ENCODE measurements around the gene CENPP. TPM values are rescaled to one million over a fixed set of nuclear protein-coding genes. Genes with fewer than 3 reads are reported as not detected.

Gene CENPP
- total RNA-seq, 1 donor from 2014 or later, result 1.3 TPM

GRCh38 chr9:92300936-92301335, 24.8 kb upstream of the CENPP start:
- TF ChIP-seq CTCF (IDR thresholded peaks at IDR 0.05; ENCODE audit: insufficient read depth, low read length, severe bottlenecking), result no peak
- H3K36me3 ChIP-seq (ENCODE audit: control insufficient read depth, insufficient read depth, low read length), result peaks cover 9% of the 10 kb centered on the region
- no peak for DNase-seq (ENCODE audit: low read depth)
- no peak overlapping the region for H3K4me3 ChIP-seq (ENCODE audit: low read depth, low read length)
- no peaks in the 10 kb centered on the region for H3K27me3 ChIP-seq (ENCODE audit: control insufficient read depth, insufficient read depth, low read length)
- FAIRE-seq, result no peak

- no peak for DNase-seq (ENCODE audit: low read depth)
- TF ChIP-seq CTCF (IDR thresholded peaks at IDR 0.05; ENCODE audit: insufficient read depth, low read length, severe bottlenecking), result no peak
- H3K4me3 ChIP-seq (ENCODE audit: low read depth, low read length), result no peak overlapping the region
- no peaks in the 10 kb centered on the region for H3K27me3 ChIP-seq (ENCODE audit: control insufficient read depth, insufficient read depth, low read length)
- H3K36me3 ChIP-seq (ENCODE audit: control insufficient read depth, insufficient read depth, low read length), result peaks cover 10% of the 10 kb centered on the region
- FAIRE-seq, result no peak
Measured at GRCh38 chr9:92308893-92309292, 16.9 kb upstream of the CENPP start.

GRCh38 chr9:92310562-92310961, 15.2 kb upstream of the CENPP start:
- Histone ChIP-seq H3K27me3 (ENCODE audit: control insufficient read depth, insufficient read depth, low read length) (no peaks in the 10 kb centered on the region), H3K4me3 (ENCODE audit: low read depth, low read length) (no peak overlapping the region), H3K36me3 (ENCODE audit: control insufficient read depth, insufficient read depth, low read length) (peaks cover 7% of the 10 kb centered on the region)
- no peak for TF ChIP-seq CTCF (IDR thresholded peaks at IDR 0.05; ENCODE audit: insufficient read depth, low read length, severe bottlenecking)
- no peak for FAIRE-seq
- DNase-seq (ENCODE audit: low read depth), result no peak

GRCh38 chr9:92312887-92313623, 12.7 kb upstream of the CENPP start:
- DNase-seq (ENCODE audit: low read depth), result peak; percentile 81
- no peak for FAIRE-seq
- Histone ChIP-seq H3K27me3 (ENCODE audit: control insufficient read depth, insufficient read depth, low read length) (no peaks in the 10 kb centered on the region), H3K4me3 (ENCODE audit: low read depth, low read length) (no peak overlapping the region), H3K36me3 (ENCODE audit: control insufficient read depth, insufficient read depth, low read length) (peaks cover 10% of the 10 kb centered on the region)
- no peak for TF ChIP-seq CTCF (IDR thresholded peaks at IDR 0.05; ENCODE audit: insufficient read depth, low read length, severe bottlenecking)

- no peak for TF ChIP-seq CTCF (IDR thresholded peaks at IDR 0.05; ENCODE audit: insufficient read depth, low read length, severe bottlenecking)
- Histone ChIP-seq H3K27me3 (ENCODE audit: control insufficient read depth, insufficient read depth, low read length) (no peaks in the 10 kb centered on the region), H3K4me3 (ENCODE audit: low read depth, low read length) (no peak overlapping the region), H3K36me3 (ENCODE audit: control insufficient read depth, insufficient read depth, low read length) (peaks cover 11% of the 10 kb centered on the region)
- DNase-seq (ENCODE audit: low read depth), result no peak
- no peak for FAIRE-seq
Measured at GRCh38 chr9:92313624-92314012, 12.1 kb upstream of the CENPP start.

- Histone ChIP-seq H3K36me3 (ENCODE audit: control insufficient read depth, insufficient read depth, low read length) (peaks cover 22% of the 10 kb centered on the region), H3K4me3 (ENCODE audit: low read depth, low read length) (no peak overlapping the region), H3K27me3 (ENCODE audit: control insufficient read depth, insufficient read depth, low read length) (no peaks in the 10 kb centered on the region)
- FAIRE-seq (no peak), DNase-seq (ENCODE audit: low read depth) (no peak)
- no peak for TF ChIP-seq CTCF (IDR thresholded peaks at IDR 0.05; ENCODE audit: insufficient read depth, low read length, severe bottlenecking)
Measured at GRCh38 chr9:92315456-92315855, 10.3 kb upstream of the CENPP start.

Data from bronchial epithelial cell (primary cell).